Panc1 (cell line): ENCODE results near the gene DOCK4. TPM values are rescaled to one million over a fixed set of nuclear protein-coding genes. Genes with fewer than 3 reads are reported as not detected.

Experiments used
- ATAC-seq: fragments of 200-7000 bp; cut with Tn5 transposase; 2 replicates; pipeline ENCODE4 v1.9.1; 2020; ENCODE audit warnings: mild to moderate bottlenecking, moderate library complexity
- BruUV-seq: library from RNA; stranded (reverse); fragments of 400-500 nt; replicated peaks from 2 replicates; lab custom pipeline; 2021; lab: Mats Ljungman, UMichigan
- CTCF ChIA-PET: fragments of 300-600 bp; sonication (Branson Sonifier 250); formaldehyde crosslinking; loops from one replicate; lab custom pipeline; 2022; ENCODE audit warnings: antibody characterized with exemption; lab: Charles Lee
- POLR2A ChIA-PET: fragments of 300-600 bp; sonication (Branson Sonifier 250); formaldehyde crosslinking; loops from one replicate; lab custom pipeline; 2022; ENCODE audit warnings: antibody characterized with exemption; lab: Charles Lee
- DNase-seq: peaks from one replicate; pipeline ENCODE4 v3.0.0-alpha.2; 2010; ENCODE audit warnings: low read depth, low spot score
- H3K27ac ChIP-seq: 2 replicates; pipeline ENCODE4 v1.5.1; 2011; ENCODE audit warnings: mild to moderate bottlenecking, low read length, inconsistent platforms
- H3K27me3 ChIP-seq: fragments of 200-500 bp; sonication (Bioruptor generic); 2 replicates; pipeline ENCODE4 v1.6.0; 2014; ENCODE audit warnings: low read length, inconsistent platforms; ENCODE audit not compliant: control insufficient read depth, insufficient read depth
- H3K36me3 ChIP-seq: fragments of 200-500 bp; sonication (Bioruptor generic); 2 replicates; pipeline ENCODE4 v1.5.1; 2014; ENCODE audit warnings: inconsistent platforms, mild to moderate bottlenecking, low read length, moderate library complexity; ENCODE audit not compliant: control insufficient read depth, insufficient read depth
- H3K4me1 ChIP-seq: 2 replicates; pipeline ENCODE4 v1.5.1; 2011; ENCODE audit warnings: inconsistent platforms, mild to moderate bottlenecking, low read length, moderate library complexity; ENCODE audit not compliant: control insufficient read depth, insufficient read depth
- H3K4me3 ChIP-seq, 2 experiments: 2 replicates each; pipeline ENCODE4 v1.5.1; 2011 to 2012; ENCODE audit warnings: low read depth in 2 of 2, low read length in 2 of 2, mild to moderate bottlenecking in 2 of 2, inconsistent platforms in 1 of 2, moderate library complexity in 1 of 2
- H3K9me3 ChIP-seq: fragments of 200-500 bp; sonication (Bioruptor generic); 2 replicates; pipeline ENCODE4 v1.5.1; 2014; ENCODE audit warnings: low read depth, mild to moderate bottlenecking, inconsistent platforms, low read length, moderate library complexity; ENCODE audit not compliant: control insufficient read depth, insufficient read depth
- POLR2AphosphoS5 ChIP-seq: IDR thresholded peaks from 2 replicates; pipeline ENCODE4 v1.6.1; 2012; ENCODE audit warnings: mild to moderate bottlenecking, low read depth, low read length, moderate library complexity
- REST ChIP-seq, 2 experiments: IDR thresholded peaks; 2 replicates each; pipeline ENCODE4 v1.6.1; 2011 to 2012; ENCODE audit warnings: low read depth in 2 of 2, control low read depth in 1 of 2, low read length in 1 of 2, mild to moderate bottlenecking in 1 of 2, moderate library complexity in 1 of 2; ENCODE audit not compliant: insufficient read depth in 1 of 2
- SIN3A ChIP-seq: IDR thresholded peaks from 2 replicates; pipeline ENCODE4 v1.6.1; 2012; ENCODE audit warnings: low read depth, mild to moderate bottlenecking, low read length, moderate library complexity, borderline replicate concordance; ENCODE audit not compliant: insufficient read depth
- TCF7L2 ChIP-seq: IDR thresholded peaks from 2 replicates; pipeline ENCODE4 v1.6.1; 2011; ENCODE audit warnings: mild to moderate bottlenecking, low read depth, low read length, inconsistent platforms
- in situ Hi-C: cut with HindIII; loops from 2 replicates; pipeline ENCODE4 v1.10.0; 2016; ENCODE audit warnings: low sequenced_read_pairs, low pct_unique_long_range_greater_than_20kb
- intact Hi-C: fragments of 100-400 bp; cut with micrococcal nuclease; formaldehyde crosslinking; loops from one replicate; pipeline ENCODE4 v1.10.0; 2022; ENCODE audit not compliant: unreplicated experiment
- total RNA-seq: library from RNA; stranded (reverse); gene quantifications from one replicate; pipeline ENCODE4 v1.2.1, GENCODE V29; 2021; ENCODE audit not compliant: unreplicated experiment
- TF ChIP-seq, protein P1 (sequence below): fragments of 450-650 bp; IDR thresholded peaks from 2 replicates; pipeline ENCODE4 v1.5.1; 2017; ENCODE audit warnings: mild to moderate bottlenecking

DOCK4 gene
- total RNA-seq, 1 experiment from 2014 or later = 10.8 TPM

GRCh38 chr7:112047421-112047820 is 158.8 kb downstream of the DOCK4 start:
- DNase-seq = no peak
- CTCF ChIA-PET = no interaction called here
- Histone ChIP-seq H3K9me3 (peaks cover 6% of the 10 kb centered on the region; the same call in 1 of the 2 replicates), H3K27me3 (no peaks in the 10 kb centered on the region), H3K4me3 (no peak overlapping the region), H3K27ac (no peak overlapping the region), H3K36me3 (no peaks in the 10 kb centered on the region), H3K4me1 (no peaks in the 10 kb centered on the region)
- intact Hi-C loops (no loop called here), in situ Hi-C loops (no loop called here)
- TF ChIP-seq, protein P1, sequence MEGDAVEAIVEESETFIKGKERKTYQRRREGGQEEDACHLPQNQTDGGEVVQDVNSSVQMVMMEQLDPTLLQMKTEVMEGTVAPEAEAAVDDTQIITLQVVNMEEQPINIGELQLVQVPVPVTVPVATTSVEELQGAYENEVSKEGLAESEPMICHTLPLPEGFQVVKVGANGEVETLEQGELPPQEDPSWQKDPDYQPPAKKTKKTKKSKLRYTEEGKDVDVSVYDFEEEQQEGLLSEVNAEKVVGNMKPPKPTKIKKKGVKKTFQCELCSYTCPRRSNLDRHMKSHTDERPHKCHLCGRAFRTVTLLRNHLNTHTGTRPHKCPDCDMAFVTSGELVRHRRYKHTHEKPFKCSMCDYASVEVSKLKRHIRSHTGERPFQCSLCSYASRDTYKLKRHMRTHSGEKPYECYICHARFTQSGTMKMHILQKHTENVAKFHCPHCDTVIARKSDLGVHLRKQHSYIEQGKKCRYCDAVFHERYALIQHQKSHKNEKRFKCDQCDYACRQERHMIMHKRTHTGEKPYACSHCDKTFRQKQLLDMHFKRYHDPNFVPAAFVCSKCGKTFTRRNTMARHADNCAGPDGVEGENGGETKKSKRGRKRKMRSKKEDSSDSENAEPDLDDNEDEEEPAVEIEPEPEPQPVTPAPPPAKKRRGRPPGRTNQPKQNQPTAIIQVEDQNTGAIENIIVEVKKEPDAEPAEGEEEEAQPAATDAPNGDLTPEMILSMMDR = no peak
- TF ChIP-seq POLR2AphosphoS5 = no peak
- TF ChIP-seq TCF7L2 = no peak
- TF ChIP-seq REST (IDR thresholded peaks at IDR 0.05; ENCODE audit: insufficient read depth in 1 of 2, low read depth in 2 of 2, low read length in 1 of 2) = no peak
- no peak for TF ChIP-seq SIN3A
- POLR2A ChIA-PET = no interaction called here
- ATAC-seq = no peak
- BruUV-seq = no TSS peak

DNA sequence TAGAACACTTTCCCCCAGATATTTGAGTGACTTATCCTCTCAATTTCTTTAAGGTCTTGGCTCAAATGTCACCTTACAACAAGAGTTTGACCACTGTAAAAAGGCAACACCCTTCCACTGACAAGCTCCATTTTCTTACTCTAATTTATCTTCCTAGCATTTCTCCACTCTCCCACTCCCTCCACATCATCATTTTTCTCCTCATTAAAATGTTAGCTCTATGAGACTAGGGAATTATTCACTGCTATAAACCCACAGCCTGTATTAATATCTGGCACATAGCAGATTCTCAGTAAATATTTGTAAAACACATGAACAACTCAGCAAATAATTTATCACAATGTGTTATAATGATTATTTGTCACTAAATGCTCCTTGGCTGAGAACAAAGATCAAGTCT is 161.0 kb downstream of the DOCK4 start:
- H3K36me3 ChIP-seq = no peaks in the 10 kb centered on the region
- POLR2A ChIA-PET = no interaction called here

More for the DNA sequence above, 161.0 kb downstream of the DOCK4 start:
- DNase-seq = no peak
- H3K4me3 ChIP-seq = no peak overlapping the region
- in situ Hi-C loops = no loop called here
- TF ChIP-seq TCF7L2 (no peak), SIN3A (no peak), POLR2AphosphoS5 (no peak), REST (IDR thresholded peaks at IDR 0.05; ENCODE audit: insufficient read depth in 1 of 2, low read depth in 2 of 2, low read length in 1 of 2) (no peak)
- TF ChIP-seq, protein P1 = no peak
- no peaks in the 10 kb centered on the region for H3K4me1 ChIP-seq
- H3K27me3 ChIP-seq = no peaks in the 10 kb centered on the region
- no peak for ATAC-seq
- no TSS peak for BruUV-seq
- CTCF ChIA-PET = no interaction called here
- intact Hi-C loops = no loop called here
- no peak overlapping the region for H3K27ac ChIP-seq
- H3K9me3 ChIP-seq = peaks cover 6% of the 10 kb centered on the region; the same call in 1 of the 2 replicates
